ENCODE measurements around the gene CC2D2B. TPM values are rescaled to one million over a fixed set of nuclear protein-coding genes. Genes with fewer than 3 reads are reported as not detected.

Gene CC2D2B
- total RNA-seq, 1 donor from 2014 or later: 14.4 TPM

DNA sequence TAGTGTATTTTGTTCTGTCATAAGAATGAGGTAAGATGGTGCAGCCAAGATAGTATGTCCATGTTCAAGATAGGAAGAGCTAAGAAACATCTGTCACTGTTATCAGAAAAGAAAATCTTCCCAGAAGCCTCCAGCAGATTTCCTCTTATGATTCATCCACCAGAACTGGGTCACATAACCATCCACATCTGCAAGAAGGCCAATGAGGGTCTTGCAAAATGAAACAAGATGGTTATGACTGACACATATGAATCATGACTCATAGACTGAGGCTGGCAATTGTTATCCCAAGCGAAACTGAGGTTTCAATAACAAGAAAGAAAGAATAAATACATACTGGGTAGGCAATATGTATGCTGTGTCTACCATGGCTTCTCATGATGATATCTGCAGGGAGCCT lies 165.9 kb downstream of the CC2D2B start:
- DNase-seq (ENCODE audit: low spot score): no peak

DNA sequence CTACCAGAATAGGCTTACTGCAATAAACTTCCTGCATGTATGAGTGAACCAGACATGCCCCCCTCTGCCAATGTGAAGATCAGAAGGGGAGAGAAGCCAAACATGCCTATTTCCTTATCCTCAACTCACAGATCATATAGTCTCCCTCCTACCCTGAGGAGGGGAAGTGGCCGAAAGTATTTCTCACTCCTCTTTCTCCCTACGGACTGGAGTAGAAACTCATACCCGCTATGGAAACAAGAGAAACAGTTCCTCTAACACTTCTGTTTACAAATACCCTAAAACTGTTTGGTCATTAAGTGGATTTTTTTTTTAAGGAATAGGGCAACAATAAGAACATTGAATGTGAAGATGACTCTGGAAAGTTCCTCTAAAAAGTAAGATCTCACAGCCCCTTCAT lies 167.0 kb downstream of the CC2D2B start:
- no peak for DNase-seq (ENCODE audit: low spot score)

DNA sequence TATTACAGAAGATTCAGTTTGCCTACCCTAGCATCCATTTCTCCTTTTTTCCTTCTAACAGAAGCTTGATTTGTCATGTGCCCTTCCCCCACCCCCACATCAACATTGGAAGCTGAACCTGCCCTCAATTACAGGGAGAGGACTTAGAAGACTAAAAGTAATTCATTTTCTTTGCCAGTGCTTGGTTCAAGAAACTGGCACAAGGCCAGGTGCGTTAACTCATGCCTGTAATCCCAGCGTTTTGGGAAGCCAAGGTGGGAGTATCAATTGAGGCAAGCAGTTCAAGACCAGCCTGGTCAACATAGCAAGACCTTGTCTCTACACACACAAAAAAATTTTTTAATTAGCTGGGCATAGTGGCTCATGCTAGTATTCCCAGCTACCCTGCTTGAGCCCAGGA lies 168.2 kb downstream of the CC2D2B start:
- DNase-seq (ENCODE audit: low spot score): no peak

DNA sequence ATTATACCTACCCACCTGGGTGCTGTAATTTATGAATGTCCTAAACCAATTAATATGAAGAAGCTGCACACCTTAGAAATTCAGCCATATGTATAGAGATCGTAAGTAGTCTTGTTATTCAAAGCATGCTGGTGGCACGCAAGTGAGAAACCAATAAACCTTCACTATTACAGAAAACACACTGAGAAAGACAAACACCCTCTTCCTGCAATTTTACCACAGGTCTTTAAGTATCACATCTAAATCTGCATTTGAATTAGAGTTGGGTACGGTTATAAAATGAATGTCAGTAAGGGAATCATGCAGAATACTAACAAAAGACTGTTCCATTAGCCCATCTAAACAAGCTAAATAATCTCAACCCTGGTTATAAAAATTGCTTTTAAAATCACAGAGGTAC lies 169.4 kb downstream of the CC2D2B start:
- no peak for DNase-seq (ENCODE audit: low spot score)

DNA sequence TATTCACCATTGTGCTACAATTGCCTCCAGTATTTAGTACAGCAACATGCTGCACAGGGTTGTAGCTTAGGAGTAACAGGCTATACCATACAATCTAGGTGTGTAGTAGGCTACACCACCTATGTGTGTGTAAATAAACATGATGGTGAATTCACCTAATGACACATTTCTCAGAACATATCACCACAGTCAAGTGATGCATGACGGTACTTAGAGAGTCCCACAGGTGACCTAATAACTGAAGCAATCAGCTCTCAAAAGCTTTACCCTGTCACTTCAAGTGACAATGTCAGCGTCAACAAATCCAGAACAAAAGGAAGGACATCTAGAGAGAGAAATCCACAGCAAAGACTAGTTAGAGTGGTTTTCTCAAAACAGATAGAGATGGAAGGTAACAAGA lies 174.4 kb downstream of the CC2D2B start:
- DNase-seq (ENCODE audit: low spot score): no peak

Other genes with a start within 250 kb of the CC2D2B start
- 12.8 TPM for gene TCTN3, start 214.0 kb upstream of the CC2D2B start, total RNA-seq (ENCODE audit: insufficient read depth, low replicate concordance)
- 141 TPM for gene ENTPD1, start 151.8 kb upstream of the CC2D2B start, total RNA-seq (ENCODE audit: insufficient read depth, low replicate concordance)
- 6.0 TPM for gene CCNJ, start 135.6 kb downstream of the CC2D2B start, total RNA-seq (ENCODE audit: insufficient read depth, low replicate concordance)
- 41.4 TPM for gene ZNF518A, start 222.3 kb downstream of the CC2D2B start, total RNA-seq (ENCODE audit: insufficient read depth, low replicate concordance)